CD14-positive monocyte (primary cell): ENCODE measurements around the gene ACTRT2. TPM values are rescaled to one million over a fixed set of nuclear protein-coding genes. Genes with fewer than 3 reads are reported as not detected.

Experiments used
- DNase-seq, 3 donors: peaks; one replicate each; pipeline ENCODE4 v3.0.0-alpha.2; 2011 to 2022
- H2AFZ ChIP-seq: 2 replicates; pipeline ENCODE4 v1.6.0; 2012; ENCODE audit warnings: mild to moderate bottlenecking, low read depth, low read length, inconsistent platforms; ENCODE audit not compliant: insufficient read depth, poor library complexity, severe bottlenecking
- H3K27ac ChIP-seq, 2 donors: 1 replicate in 1 of 2; 2 replicates in 1 of 2; pipeline ENCODE4 v1.5.1; 2012 to 2013; ENCODE audit warnings: low read length in 2 of 2, control low read depth in 1 of 2, inconsistent platforms in 1 of 2, low read depth in 1 of 2, mild to moderate bottlenecking in 1 of 2
- H3K27me3 ChIP-seq, 2 donors: one replicate each; pipeline versions ENCODE4 v1.6.0 to v1.6.1; 2011 to 2013; ENCODE audit warnings: low read length in 2 of 2; ENCODE audit not compliant: control insufficient read depth in 2 of 2, insufficient read depth in 2 of 2
- H3K36me3 ChIP-seq, 2 donors: replicated peaks in 1 of 2; 1 replicate in 1 of 2; 2 replicates in 1 of 2; pipeline versions ENCODE4 v1.5.1 to v1.6.1; 2012 to 2013; ENCODE audit warnings: low read length in 2 of 2, control low read depth in 1 of 2, inconsistent platforms in 1 of 2, mild to moderate bottlenecking in 1 of 2; ENCODE audit not compliant: insufficient read depth in 2 of 2, control insufficient read depth in 1 of 2
- H3K4me1 ChIP-seq, 2 donors: 1 replicate in 1 of 2; 2 replicates in 1 of 2; pipeline versions ENCODE4 v1.5.1 to v1.6.1; 2012 to 2013; ENCODE audit warnings: low read length in 2 of 2, control low read depth in 1 of 2, inconsistent platforms in 1 of 2, mild to moderate bottlenecking in 1 of 2, moderate library complexity in 1 of 2; ENCODE audit not compliant: insufficient read depth in 2 of 2, control insufficient read depth in 1 of 2
- H3K4me2 ChIP-seq: replicated peaks from 2 replicates; pipeline ENCODE3; 2012; ENCODE audit warnings: low read length, moderate library complexity, mild to moderate bottlenecking; ENCODE audit not compliant: poor library complexity, severe bottlenecking; ENCODE audit errors: extremely low read depth
- H3K4me3 ChIP-seq, 3 experiments: fragments of 200-600 bp in 1 of 3; sonication (generic) in 1 of 3; replicated peaks in 1 of 3; 1 replicate in 2 of 3; 2 replicates in 1 of 3; pipeline ENCODE4 v1.5.1; 2011 to 2013; ENCODE audit warnings: low read length in 3 of 3, mild to moderate bottlenecking in 3 of 3, control low read depth in 2 of 3, low read depth in 2 of 3, inconsistent platforms in 1 of 3, moderate library complexity in 1 of 3
- H3K79me2 ChIP-seq: 2 replicates; pipeline ENCODE4 v1.6.0; 2012; ENCODE audit warnings: mild to moderate bottlenecking, control low read depth, inconsistent platforms, low read length, moderate library complexity; ENCODE audit not compliant: insufficient read depth
- H3K9ac ChIP-seq: 2 replicates; pipeline ENCODE4 v1.6.0; 2017; ENCODE audit warnings: low read length, mild to moderate bottlenecking; ENCODE audit not compliant: insufficient read depth, poor library complexity, severe bottlenecking
- H3K9me3 ChIP-seq, 2 donors: replicated peaks in 1 of 2; 1 replicate in 1 of 2; 2 replicates in 1 of 2; pipeline versions ENCODE4 v1.5.1 to v1.6.1; 2012 to 2013; ENCODE audit warnings: low read length in 2 of 2, control low read depth in 1 of 2; ENCODE audit not compliant: control insufficient read depth in 1 of 2, insufficient read depth in 1 of 2
- H4K20me1 ChIP-seq: 2 replicates; pipeline ENCODE4 v1.6.0; 2012; ENCODE audit warnings: mild to moderate bottlenecking, low read length, control low read depth, moderate library complexity; ENCODE audit not compliant: insufficient read depth
- H3K27ac Mint-ChIP-seq, 7 donors: one replicate each; pipeline ENCODE4 v1.8.0; 2020; ENCODE audit warnings: mild to moderate bottlenecking in 7 of 7, mixed read lengths in 7 of 7, moderate library complexity in 6 of 7, inconsistent platforms in 2 of 7
- H3K27me3 Mint-ChIP-seq, 3 donors: one replicate each; pipeline ENCODE4 v1.8.0; 2021 to 2022; ENCODE audit warnings: low read depth in 3 of 3, mild to moderate bottlenecking in 3 of 3, mixed read lengths in 3 of 3, moderate library complexity in 3 of 3, inconsistent platforms in 1 of 3
- H3K36me3 Mint-ChIP-seq, 2 donors: one replicate each; pipeline ENCODE4 v1.8.0; 2020; ENCODE audit warnings: mixed read lengths in 2 of 2, inconsistent platforms in 1 of 2, mild to moderate bottlenecking in 1 of 2
- H3K4me1 Mint-ChIP-seq: one replicate; pipeline ENCODE4 v1.8.0; 2020; ENCODE audit warnings: mild to moderate bottlenecking, mixed read lengths
- H3K4me3 Mint-ChIP-seq, 2 donors: one replicate each; pipeline ENCODE4 v1.8.0; 2020; ENCODE audit warnings: mild to moderate bottlenecking in 2 of 2, mixed read lengths in 2 of 2, moderate library complexity in 1 of 2
- H3K9me3 Mint-ChIP-seq, 7 donors: one replicate each; pipeline ENCODE4 v1.8.0; 2020 to 2022; ENCODE audit warnings: mixed read lengths in 7 of 7, mild to moderate bottlenecking in 6 of 7, moderate library complexity in 6 of 7, inconsistent platforms in 2 of 7
- CTCF ChIP-seq: fragments of 200-600 bp; IDR thresholded peaks from one replicate; pipeline ENCODE4 v1.8.0; 2022; ENCODE audit warnings: antibody characterized with exemption, mild to moderate bottlenecking
- WGBS: methylation state at CpG from one replicate; pipeline ENCODE4 v1.1.5; 2013; ENCODE audit warnings: missing lambda C conversion rate; ENCODE audit not compliant: insufficient coverage; 5-methylcytosine and 5-hydroxymethylcytosine counted together
- intact Hi-C, 2 donors: fragments of 100-400 bp; cut with micrococcal nuclease; formaldehyde crosslinking; loops; one replicate each; pipeline versions ENCODE4 v1.15.0 to v1.15.1; 2023
- polyA plus RNA-seq, 3 donors: library from polyadenylated mRNA; depleted of rRNA in 1 of 3; unstranded in 2 of 3; stranded (reverse) in 1 of 3; fragments of 300-500 nt in 2 of 3; fragments of >200 nt in 1 of 3; fragmentation: Illumina TruSeq in 2 of 3; gene quantifications; 1 replicate in 2 of 3; 2 replicates in 1 of 3; pipeline ENCODE4 v1.2.3, GENCODE V29; 2012 to 2021

Gene ACTRT2
- polyA plus RNA-seq, 3 donors = not detected

- Mint-ChIP-seq H3K9me3 (peaks cover 0 to 2% (median 0%) of the 10 kb centered on the region in 7 donors), H3K36me3 (no peaks in the 10 kb centered on the region), H3K4me3 (no peak overlapping the region), H3K27me3 (peaks cover 0 to 2% (median 0%) of the 10 kb centered on the region in 3 donors), H3K4me1 (no peaks in the 10 kb centered on the region), H3K27ac (no peak overlapping the region)
- Histone ChIP-seq H2AFZ (no peak overlapping the region), H3K9me3 (no peaks in the 10 kb centered on the region), H3K36me3 (no peaks in the 10 kb centered on the region), H3K27ac (no peak overlapping the region), H3K27me3 (no peaks in the 10 kb centered on the region), H3K9ac (no peak overlapping the region), H3K4me2 (no peak overlapping the region), H3K4me1 (no peaks in the 10 kb centered on the region), H3K4me3 (no peak overlapping the region), H3K79me2 (no peaks in the 10 kb centered on the region), H4K20me1 (no peaks in the 10 kb centered on the region)
- WGBS = 97% methylated on average over 7 of the region's 12 CpGs
- no peak for DNase-seq
- intact Hi-C loops = no loop called here
- TF ChIP-seq CTCF = no peak
These were observed 881 bp upstream of the ACTRT2 start for GRCh38 chr1:3020263-3020909.

DNA sequence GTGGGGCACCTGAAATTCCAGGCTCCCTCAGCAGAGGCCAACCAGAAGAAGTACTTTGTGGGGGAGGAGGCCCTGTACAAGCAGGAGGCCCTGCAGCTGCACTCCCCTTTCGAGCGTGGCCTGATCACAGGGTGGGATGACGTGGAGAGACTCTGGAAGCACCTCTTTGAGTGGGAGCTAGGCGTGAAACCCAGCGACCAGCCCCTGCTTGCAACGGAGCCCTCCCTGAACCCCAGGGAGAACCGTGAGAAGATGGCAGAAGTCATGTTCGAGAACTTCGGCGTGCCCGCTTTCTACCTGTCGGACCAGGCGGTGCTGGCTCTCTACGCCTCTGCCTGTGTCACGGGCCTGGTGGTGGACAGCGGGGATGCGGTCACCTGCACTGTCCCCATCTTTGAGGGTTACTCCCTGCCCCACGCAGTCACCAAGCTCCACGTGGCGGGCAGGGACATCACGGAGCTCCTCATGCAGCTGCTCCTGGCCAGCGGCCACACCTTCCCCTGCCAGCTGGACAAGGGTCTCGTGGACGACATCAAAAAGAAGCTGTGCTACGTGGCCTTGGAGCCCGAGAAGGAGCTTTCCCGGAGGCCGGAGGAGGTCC, 634 bp downstream of the ACTRT2 start:
- Histone ChIP-seq H3K27ac (no peak overlapping the region), H3K4me1 (no peaks in the 10 kb centered on the region), H3K4me2 (no peak overlapping the region), H4K20me1 (no peaks in the 10 kb centered on the region), H3K9ac (no peak overlapping the region), H2AFZ (no peak overlapping the region), H3K36me3 (no peaks in the 10 kb centered on the region), H3K27me3 (no peaks in the 10 kb centered on the region), H3K79me2 (no peaks in the 10 kb centered on the region), H3K9me3 (no peaks in the 10 kb centered on the region), H3K4me3 (no peak overlapping the region)
- WGBS = 93% methylated on average over 28 of the region's 28 CpGs
- intact Hi-C loops = no loop called here
- Mint-ChIP-seq H3K27me3 (no peaks in the 10 kb centered on the region), H3K27ac (no peak overlapping the region), H3K36me3 (no peaks in the 10 kb centered on the region), H3K4me3 (no peak overlapping the region), H3K9me3 (no peaks in the 10 kb centered on the region), H3K4me1 (no peaks in the 10 kb centered on the region)
- no peak for TF ChIP-seq CTCF
- no peak for DNase-seq
